OCI-LY1 (cell line): ENCODE results near the gene HCRT.

Experiments used
- H2AFZ ChIP-seq: fragments of 200-600 bp; sonication (generic), shearing (Covaris generic); 2 replicates; pipeline ENCODE4 v1.6.0; 2014; ENCODE audit warnings: antibody characterized with exemption, mild to moderate bottlenecking, low read length
- H3F3A ChIP-seq: fragments of 200-600 bp; sonication (generic), shearing (Covaris generic); 2 replicates; pipeline ENCODE4 v1.6.0; 2014; ENCODE audit warnings: mild to moderate bottlenecking, antibody characterized with exemption, low read length, moderate library complexity; ENCODE audit not compliant: insufficient read depth
- H3K27ac ChIP-seq: fragments of 200-600 bp; sonication (generic); 2 replicates; pipeline ENCODE4 v1.5.1; 2014; ENCODE audit warnings: low read length, mixed run types, mild to moderate bottlenecking, low read depth; ENCODE audit not compliant: poor library complexity, severe bottlenecking
- H3K27me3 ChIP-seq: fragments of 200-600 bp; sonication (generic); 2 replicates; pipeline ENCODE4 v1.6.0; 2014; ENCODE audit warnings: antibody characterized with exemption, mild to moderate bottlenecking, low read length, moderate library complexity; ENCODE audit not compliant: insufficient read depth
- H3K36me3 ChIP-seq: fragments of 200-600 bp; sonication (generic); 2 replicates; pipeline ENCODE4 v1.6.1; 2014; ENCODE audit warnings: mild to moderate bottlenecking, antibody characterized with exemption, low read length, moderate library complexity, mixed read lengths; ENCODE audit not compliant: insufficient read depth
- H3K4me1 ChIP-seq: fragments of 200-600 bp; sonication (generic); 2 replicates; pipeline ENCODE4 v1.5.1; 2014; ENCODE audit warnings: mild to moderate bottlenecking, low read length, moderate library complexity; ENCODE audit not compliant: insufficient read depth, severe bottlenecking
- H3K4me2 ChIP-seq: fragments of 200-600 bp; sonication (generic), shearing (Covaris generic); 2 replicates; pipeline ENCODE4 v1.6.1; 2014; ENCODE audit warnings: low read length
- H3K4me3 ChIP-seq: fragments of 200-600 bp; sonication (generic); 2 replicates; pipeline ENCODE4 v1.5.1; 2014; ENCODE audit warnings: low read length, low read depth, mild to moderate bottlenecking, mixed read lengths; ENCODE audit not compliant: poor library complexity, severe bottlenecking
- H3K79me2 ChIP-seq: fragments of 200-600 bp; shearing (Covaris generic); 2 replicates; pipeline ENCODE4 v1.6.1; 2016; ENCODE audit warnings: mixed run types, low read length, mixed read lengths; ENCODE audit not compliant: insufficient read depth
- H3K9ac ChIP-seq: fragments of 200-600 bp; sonication (generic), shearing (Covaris generic); 2 replicates; pipeline ENCODE4 v1.6.1; 2014; ENCODE audit warnings: mild to moderate bottlenecking, low read length, mixed read lengths
- H3K9me2 ChIP-seq: fragments of 200-600 bp; sonication (generic), shearing (Covaris generic); 2 replicates; pipeline ENCODE4 v1.6.1; 2014; ENCODE audit warnings: low read depth, mild to moderate bottlenecking, low read length, mixed read lengths
- H3K9me3 ChIP-seq: fragments of 200-600 bp; shearing (Covaris generic); 2 replicates; pipeline ENCODE4 v1.6.1; 2014; ENCODE audit warnings: low read length, mixed read lengths
- H4K20me1 ChIP-seq: fragments of 200-600 bp; sonication (generic), shearing (Covaris generic); 2 replicates; pipeline ENCODE4 v1.6.0; 2016; ENCODE audit warnings: mild to moderate bottlenecking, low read length; ENCODE audit not compliant: insufficient read depth
- CTCF ChIP-seq: fragments of 200-600 bp; sonication (generic), shearing (Covaris generic); IDR thresholded peaks from 2 replicates; pipeline ENCODE4 v1.5.1; 2017; ENCODE audit warnings: mild to moderate bottlenecking, antibody characterized with exemption, low read length, moderate library complexity, mixed read lengths
- EZH2 ChIP-seq: fragments of 200-600 bp; sonication (generic), shearing (Covaris generic); IDR thresholded peaks from 2 replicates; pipeline ENCODE4 v1.8.0; 2017; ENCODE audit warnings: borderline replicate concordance, mixed run types, mild to moderate bottlenecking, antibody characterized with exemption, low read length, moderate library complexity, mixed read lengths

HCRT gene

DNA sequence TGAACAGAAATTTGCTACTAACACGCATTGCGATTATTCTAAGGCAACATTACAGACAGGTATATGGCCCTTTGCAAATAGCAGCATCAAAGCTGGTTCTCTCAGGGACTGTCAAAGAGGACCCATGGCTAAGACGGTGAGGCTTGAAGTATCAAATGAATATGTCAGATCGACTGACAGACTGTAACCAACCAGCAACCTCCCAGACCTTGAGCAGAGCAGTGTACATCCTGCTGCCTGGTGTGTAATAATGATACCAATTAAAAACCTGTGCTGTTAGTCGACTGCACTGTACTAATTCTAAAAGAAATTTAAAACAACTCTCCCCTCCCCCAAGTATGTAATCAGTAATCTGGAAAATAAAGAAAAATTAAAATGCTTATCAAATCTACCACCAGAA, 45.0 kb upstream of the HCRT start:
- Histone ChIP-seq H3K36me3 (no peaks in the 10 kb centered on the region; the same call in 1 of the 2 replicates), H3K27ac (no peak overlapping the region), H3K9ac (no peak overlapping the region), H3K27me3 (no peaks in the 10 kb centered on the region), H3K79me2 (no peaks in the 10 kb centered on the region), H3K4me1 (no peaks in the 10 kb centered on the region), H2AFZ (no peak overlapping the region), H3K4me3 (no peak overlapping the region), H4K20me1 (no peaks in the 10 kb centered on the region), H3K4me2 (no peak overlapping the region), H3F3A (no peaks in the 10 kb centered on the region), H3K9me2 (no peaks in the 10 kb centered on the region), H3K9me3 (no peaks in the 10 kb centered on the region)
- TF ChIP-seq EZH2 (no peak), CTCF (no peak)

DNA sequence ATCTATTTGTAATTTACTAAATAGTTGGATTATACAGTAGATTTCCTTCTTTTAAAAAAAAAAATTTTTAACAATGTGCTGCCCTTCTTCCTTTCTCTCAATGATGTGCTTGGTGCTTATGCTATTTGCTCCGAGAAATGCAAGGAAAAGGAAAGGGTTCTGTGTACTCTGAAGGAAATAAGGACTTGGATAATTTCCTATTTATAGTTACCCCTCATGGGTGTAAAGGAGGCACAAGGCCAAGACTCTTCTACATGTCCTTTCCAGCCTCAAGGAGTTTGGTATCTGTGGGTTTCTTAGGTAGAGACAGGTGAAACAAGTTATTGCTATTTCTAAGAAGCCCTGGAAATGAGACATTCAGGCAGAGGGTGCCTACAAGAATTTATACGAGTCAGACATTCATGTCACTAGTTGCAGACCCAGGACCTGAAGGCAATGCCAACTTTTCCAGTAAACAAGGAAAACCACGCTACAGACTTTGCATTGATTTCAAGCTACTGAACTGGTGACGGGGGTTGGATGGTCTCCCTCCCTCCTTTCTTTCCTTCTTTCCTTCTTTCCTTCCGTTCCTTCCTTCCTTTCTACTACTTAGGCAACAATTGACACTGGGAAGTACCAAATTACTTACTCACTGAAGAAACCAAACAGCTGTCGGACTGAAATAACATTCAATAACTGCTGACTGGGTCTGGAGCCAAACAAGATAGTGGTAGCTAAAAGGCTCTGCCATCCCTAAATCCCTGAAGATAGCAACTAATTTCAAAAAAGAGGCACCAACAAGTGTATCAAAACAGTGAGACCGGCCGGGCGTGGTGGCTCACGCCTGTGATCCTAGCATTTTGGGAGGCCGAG, 42.8 kb upstream of the HCRT start:
- H3F3A ChIP-seq: no peaks in the 10 kb centered on the region
- no peak overlapping the region for H3K27ac ChIP-seq
- no peaks in the 10 kb centered on the region for H3K9me2 ChIP-seq
- H3K4me1 ChIP-seq: no peaks in the 10 kb centered on the region
- H3K4me2 ChIP-seq: no peak overlapping the region
- H4K20me1 ChIP-seq: no peaks in the 10 kb centered on the region
- H2AFZ ChIP-seq: no peak overlapping the region
- H3K9ac ChIP-seq: no peak overlapping the region
- H3K4me3 ChIP-seq: no peak overlapping the region
- no peaks in the 10 kb centered on the region for H3K9me3 ChIP-seq
- H3K36me3 ChIP-seq: no peaks in the 10 kb centered on the region; the same call in 1 of the 2 replicates
- TF ChIP-seq EZH2 (no peak), CTCF (no peak)
- no peaks in the 10 kb centered on the region for H3K27me3 ChIP-seq
- no peaks in the 10 kb centered on the region for H3K79me2 ChIP-seq

DNA sequence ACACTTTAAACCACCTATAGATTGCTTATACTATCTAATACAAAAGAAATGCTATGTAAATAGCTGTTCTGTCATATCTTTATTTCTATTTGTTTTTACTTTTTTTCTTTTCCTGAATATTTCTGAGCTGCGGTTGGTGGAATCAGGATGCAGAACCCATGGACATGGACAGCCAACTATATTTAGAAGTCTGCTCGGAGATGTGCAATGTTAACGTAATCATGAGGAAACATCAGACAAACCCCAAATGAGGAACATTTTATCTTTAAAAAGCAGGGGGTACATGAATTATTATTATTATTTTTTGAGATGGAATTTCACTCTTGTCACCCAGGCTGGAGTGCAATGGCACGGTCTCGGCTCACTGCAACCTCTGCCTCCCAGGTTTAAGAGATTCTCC, 40.4 kb upstream of the HCRT start:
- Histone ChIP-seq H3K79me2 (no peaks in the 10 kb centered on the region), H3K4me2 (no peak overlapping the region), H2AFZ (no peak overlapping the region), H3K27ac (no peak overlapping the region), H3K4me3 (no peak overlapping the region), H3K27me3 (no peaks in the 10 kb centered on the region), H3K9ac (no peak overlapping the region), H3K4me1 (no peaks in the 10 kb centered on the region), H4K20me1 (no peaks in the 10 kb centered on the region), H3F3A (no peaks in the 10 kb centered on the region), H3K9me3 (no peaks in the 10 kb centered on the region), H3K36me3 (no peaks in the 10 kb centered on the region), H3K9me2 (no peaks in the 10 kb centered on the region)
- TF ChIP-seq CTCF: no peak
- TF ChIP-seq EZH2: no peak
